ENCODE results near the gene CALM3.

Gene CALM3

DNA sequence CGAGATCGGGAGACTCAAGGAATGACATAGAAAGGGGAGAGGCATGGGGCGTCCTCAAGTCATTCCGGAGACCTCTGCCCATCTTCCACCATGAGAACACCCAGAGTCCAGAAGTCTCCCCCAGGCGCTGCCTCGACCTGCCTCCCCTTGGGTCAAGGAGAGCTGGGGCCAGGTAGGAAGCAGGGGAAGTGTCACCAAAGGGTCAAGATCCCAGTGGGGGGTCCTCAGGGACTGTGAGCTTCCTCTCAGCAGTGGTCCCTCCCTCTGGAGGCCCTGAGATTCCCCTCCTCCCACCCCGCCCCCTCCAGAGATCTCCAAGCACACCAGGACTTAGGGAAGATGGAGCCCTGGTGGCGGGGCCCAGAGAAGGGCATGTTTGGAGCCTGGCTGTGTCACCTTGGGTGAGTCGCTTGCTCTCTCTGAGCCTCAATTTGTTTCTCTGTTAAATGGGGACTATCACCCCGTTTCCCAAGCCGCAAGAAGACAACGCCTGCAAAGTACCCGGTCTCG lies 58.9 kb downstream of the CALM3 start:
- no peak overlapping the region for H3K4me3 ChIP-seq (ENCODE audit: low read length)
- no peak for DNase-seq (ENCODE audit: low read depth)
- TF ChIP-seq, protein P1, sequence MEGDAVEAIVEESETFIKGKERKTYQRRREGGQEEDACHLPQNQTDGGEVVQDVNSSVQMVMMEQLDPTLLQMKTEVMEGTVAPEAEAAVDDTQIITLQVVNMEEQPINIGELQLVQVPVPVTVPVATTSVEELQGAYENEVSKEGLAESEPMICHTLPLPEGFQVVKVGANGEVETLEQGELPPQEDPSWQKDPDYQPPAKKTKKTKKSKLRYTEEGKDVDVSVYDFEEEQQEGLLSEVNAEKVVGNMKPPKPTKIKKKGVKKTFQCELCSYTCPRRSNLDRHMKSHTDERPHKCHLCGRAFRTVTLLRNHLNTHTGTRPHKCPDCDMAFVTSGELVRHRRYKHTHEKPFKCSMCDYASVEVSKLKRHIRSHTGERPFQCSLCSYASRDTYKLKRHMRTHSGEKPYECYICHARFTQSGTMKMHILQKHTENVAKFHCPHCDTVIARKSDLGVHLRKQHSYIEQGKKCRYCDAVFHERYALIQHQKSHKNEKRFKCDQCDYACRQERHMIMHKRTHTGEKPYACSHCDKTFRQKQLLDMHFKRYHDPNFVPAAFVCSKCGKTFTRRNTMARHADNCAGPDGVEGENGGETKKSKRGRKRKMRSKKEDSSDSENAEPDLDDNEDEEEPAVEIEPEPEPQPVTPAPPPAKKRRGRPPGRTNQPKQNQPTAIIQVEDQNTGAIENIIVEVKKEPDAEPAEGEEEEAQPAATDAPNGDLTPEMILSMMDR (IDR thresholded peaks at IDR 0.05; ENCODE audit: insufficient read depth, low read depth, low read length, missing control alignments): no peak

All from epithelial cell of esophagus (primary cell).